HCT116 (cell line): Measurements from ENCODE around the gene RAP1A. TPM values are rescaled to one million over a fixed set of nuclear protein-coding genes. Genes with fewer than 3 reads are reported as not detected.

Experiments used
- ATAC-seq: fragments of 200-7000 bp; cut with Tn5 transposase; 2 replicates; pipeline ENCODE4 v1.9.1; 2020; ENCODE audit warnings: mild to moderate bottlenecking, moderate library complexity
- BruUV-seq: library from RNA; stranded (reverse); fragments of 400-500 nt; replicated peaks from 2 replicates; lab custom pipeline; 2021; lab: Mats Ljungman, UMichigan
- CTCF ChIA-PET: fragments of 300-600 bp; sonication (Branson Sonifier 250); formaldehyde crosslinking; loops from one replicate; lab custom pipeline; 2021; ENCODE audit warnings: antibody characterized with exemption; lab: Charles Lee
- POLR2A ChIA-PET: fragments of 300-600, 350-600 bp; sonication (Branson Sonifier 250); formaldehyde crosslinking; loops from one replicate; lab custom pipeline; 2021; ENCODE audit warnings: antibody characterized with exemption; lab: Charles Lee
- RAD21 ChIA-PET, 2 experiments: fragments of 300-600 bp; sonication (Branson Sonifier 250); formaldehyde crosslinking; loops; one replicate each; lab custom pipeline; 2023; ENCODE audit warnings: low total read pairs in 2 of 2; ENCODE audit not compliant: uncharacterized antibody in 2 of 2, unreplicated experiment in 2 of 2, low non-redundant PET in 1 of 2; lab: Charles Lee
- DNase-seq: peaks from one replicate; pipeline ENCODE4 v3.0.0-alpha.2; 2010; ENCODE audit warnings: low read depth, low spot score
- H2AFZ ChIP-seq: fragments of 200-600 bp; shearing (Covaris generic), sonication (generic); 2 replicates; pipeline ENCODE4 v1.6.1; 2017; ENCODE audit warnings: low read depth, mixed run types, mixed read lengths, antibody characterized with exemption, low read length; ENCODE audit not compliant: poor library complexity, severe bottlenecking
- H3K27ac ChIP-seq: 2 replicates; pipeline ENCODE4 v1.5.1; 2012; ENCODE audit warnings: low read depth, low read length
- H3K27me3 ChIP-seq: fragments of 200-600 bp; sonication (generic); 2 replicates; pipeline ENCODE4 v1.6.1; 2016; ENCODE audit warnings: mixed run types, low read length, mixed read lengths; ENCODE audit not compliant: insufficient read depth
- H3K36me3 ChIP-seq, 2 experiments: fragments of 200-500 bp in 1 of 2; fragments of 200-600 bp in 1 of 2; sonication (Bioruptor generic) in 1 of 2; sonication (generic) in 1 of 2; 2 replicates each; pipeline versions ENCODE4 v1.5.1 to v1.6.1; 2014 to 2016; ENCODE audit warnings: low read length in 2 of 2, inconsistent platforms in 1 of 2, mixed read lengths in 1 of 2, mixed run types in 1 of 2; ENCODE audit not compliant: insufficient read depth in 2 of 2, control insufficient read depth in 1 of 2
- H3K4me1 ChIP-seq, 2 experiments: fragments of 200-600 bp in 1 of 2; sonication (generic) in 1 of 2; 2 replicates each; pipeline versions ENCODE4 v1.5.1 to v1.6.1; 2012 to 2017; ENCODE audit warnings: low read length in 2 of 2, inconsistent platforms in 1 of 2, mild to moderate bottlenecking in 1 of 2, mixed read lengths in 1 of 2, mixed run types in 1 of 2, moderate library complexity in 1 of 2; ENCODE audit not compliant: insufficient read depth in 2 of 2, control insufficient read depth in 1 of 2
- H3K4me2 ChIP-seq: fragments of 200-600 bp; sonication (generic); 2 replicates; pipeline ENCODE4 v1.6.1; 2017; ENCODE audit warnings: mixed run types, low read length, mixed read lengths
- H3K4me3 ChIP-seq, 2 experiments: fragments of 200-600 bp in 1 of 2; sonication (generic) in 1 of 2; replicated peaks in 1 of 2; 2 replicates each; pipeline ENCODE4 v1.5.1; 2011 to 2016; ENCODE audit warnings: low read length in 2 of 2, control low read depth in 1 of 2, low read depth in 1 of 2, mild to moderate bottlenecking in 1 of 2, mixed read lengths in 1 of 2, mixed run types in 1 of 2
- H3K79me2 ChIP-seq: fragments of 200-600 bp; sonication (generic); 2 replicates; pipeline ENCODE4 v1.6.1; 2017; ENCODE audit warnings: mild to moderate bottlenecking, mixed run types, low read length, moderate library complexity, mixed read lengths; ENCODE audit not compliant: insufficient read depth
- H3K9ac ChIP-seq: fragments of 200-600 bp; sonication (generic); 2 replicates; pipeline ENCODE4 v1.6.1; 2016; ENCODE audit warnings: low read length, mixed read lengths
- H3K9me2 ChIP-seq: fragments of 200-600 bp; sonication (generic), shearing (Covaris generic); 2 replicates; pipeline ENCODE4 v1.6.1; 2017; ENCODE audit warnings: mixed run types, mild to moderate bottlenecking, moderate library complexity; ENCODE audit not compliant: insufficient read depth
- H3K9me3 ChIP-seq, 2 experiments: fragments of 200-500 bp in 1 of 2; fragments of 200-600 bp in 1 of 2; sonication (Bioruptor generic) in 1 of 2; sonication (generic) in 1 of 2; 2 replicates each; pipeline ENCODE4 v1.6.1; 2014 to 2017; ENCODE audit warnings: low read length in 2 of 2, mixed read lengths in 2 of 2, inconsistent platforms in 1 of 2, low read depth in 1 of 2, mild to moderate bottlenecking in 1 of 2, mixed run types in 1 of 2, moderate library complexity in 1 of 2; ENCODE audit not compliant: control insufficient read depth in 1 of 2, insufficient read depth in 1 of 2
- H4K20me1 ChIP-seq: fragments of 200-600 bp; sonication (generic), shearing (Covaris generic); 2 replicates; pipeline ENCODE4 v1.6.1; 2017; ENCODE audit warnings: mixed run types, mild to moderate bottlenecking, moderate library complexity; ENCODE audit not compliant: insufficient read depth
- EGR1 ChIP-seq: IDR thresholded peaks from 2 replicates; pipeline ENCODE4 v1.6.1; 2012; ENCODE audit warnings: low read depth
- FOSL1 ChIP-seq: IDR thresholded peaks from 2 replicates; pipeline ENCODE4 v1.6.1; 2012; ENCODE audit warnings: low read depth
- POLR2A ChIP-seq: IDR thresholded peaks from 2 replicates; pipeline ENCODE4 v1.7.0; 2011; ENCODE audit warnings: borderline replicate concordance; ENCODE audit not compliant: insufficient read depth, insufficient read length; ENCODE audit errors: extremely low read depth
- intact Hi-C: fragments of 100-400 bp; cut with micrococcal nuclease; formaldehyde crosslinking; loops from 2 replicates; pipeline ENCODE4 v1.10.0; 2022
- total RNA-seq: library from RNA; stranded (reverse); gene quantifications from one replicate; pipeline ENCODE4 v1.2.1, GENCODE V29; 2021; ENCODE audit not compliant: unreplicated experiment
- TF ChIP-seq, protein P1 (sequence below): IDR thresholded peaks from 2 replicates; pipeline ENCODE4 v1.6.1; 2012; ENCODE audit warnings: low read depth
- TF ChIP-seq, protein P2 (sequence below): IDR thresholded peaks from 2 replicates; pipeline ENCODE4 v1.6.1; 2012

RAP1A gene
- total RNA-seq, 1 experiment from 2014 or later, result 46.2 TPM

DNA sequence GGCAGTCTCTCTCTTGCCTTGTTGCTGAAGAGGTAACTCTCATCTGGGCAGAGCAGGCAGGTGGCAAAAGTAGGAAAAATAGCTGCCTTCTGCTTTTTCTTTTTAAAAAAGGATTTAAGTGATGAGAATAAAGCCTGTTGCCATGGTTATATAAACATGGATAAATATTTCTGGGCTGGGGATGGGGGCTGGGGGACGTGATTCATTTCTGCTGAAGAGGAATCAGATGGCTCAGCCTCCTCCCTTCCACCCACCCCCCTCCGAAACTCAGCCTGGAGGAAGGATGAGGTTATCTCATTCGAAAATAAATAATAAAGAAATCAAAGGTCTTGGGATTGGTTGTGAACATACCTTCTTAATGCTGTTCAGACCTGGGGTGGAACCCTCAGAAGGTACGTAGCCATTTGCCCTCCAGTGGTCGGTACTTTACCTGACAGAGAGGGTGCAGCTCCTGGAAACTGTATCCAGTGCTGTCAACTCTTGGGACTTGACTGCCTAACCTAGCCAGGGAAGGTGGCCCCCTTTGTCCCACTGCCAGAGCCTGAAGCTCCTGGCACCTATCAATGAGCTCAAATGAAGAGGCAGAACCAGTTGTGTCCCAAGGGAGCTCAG is 123.5 kb downstream of the RAP1A start:
- peaks cover 4% of the 10 kb centered on the region; the same call in 1 of the 2 replicates for H3K27me3 ChIP-seq
- intact Hi-C loops, result no loop called here
- H2AFZ ChIP-seq, result no peak overlapping the region
- H3K9me2 ChIP-seq, result no peaks in the 10 kb centered on the region
- no peaks in the 10 kb centered on the region for H4K20me1 ChIP-seq
- H3K9me3 ChIP-seq, result no peaks in the 10 kb centered on the region
- no peak for DNase-seq
- ChIA-PET RAD21 (no interaction called here), POLR2A (no interaction called here), CTCF (interaction anchor here (1.0 to 1.5 kb wide), 2 partner anchors 28 to 235 kb away, joined by 3 to 5 read pairs; no protein-coding TSS in a partner anchor)
- H3K4me3 ChIP-seq, result no peak overlapping the region
- no peaks in the 10 kb centered on the region for H3K36me3 ChIP-seq
- no peaks in the 10 kb centered on the region for H3K79me2 ChIP-seq
- TF ChIP-seq, protein P1, sequence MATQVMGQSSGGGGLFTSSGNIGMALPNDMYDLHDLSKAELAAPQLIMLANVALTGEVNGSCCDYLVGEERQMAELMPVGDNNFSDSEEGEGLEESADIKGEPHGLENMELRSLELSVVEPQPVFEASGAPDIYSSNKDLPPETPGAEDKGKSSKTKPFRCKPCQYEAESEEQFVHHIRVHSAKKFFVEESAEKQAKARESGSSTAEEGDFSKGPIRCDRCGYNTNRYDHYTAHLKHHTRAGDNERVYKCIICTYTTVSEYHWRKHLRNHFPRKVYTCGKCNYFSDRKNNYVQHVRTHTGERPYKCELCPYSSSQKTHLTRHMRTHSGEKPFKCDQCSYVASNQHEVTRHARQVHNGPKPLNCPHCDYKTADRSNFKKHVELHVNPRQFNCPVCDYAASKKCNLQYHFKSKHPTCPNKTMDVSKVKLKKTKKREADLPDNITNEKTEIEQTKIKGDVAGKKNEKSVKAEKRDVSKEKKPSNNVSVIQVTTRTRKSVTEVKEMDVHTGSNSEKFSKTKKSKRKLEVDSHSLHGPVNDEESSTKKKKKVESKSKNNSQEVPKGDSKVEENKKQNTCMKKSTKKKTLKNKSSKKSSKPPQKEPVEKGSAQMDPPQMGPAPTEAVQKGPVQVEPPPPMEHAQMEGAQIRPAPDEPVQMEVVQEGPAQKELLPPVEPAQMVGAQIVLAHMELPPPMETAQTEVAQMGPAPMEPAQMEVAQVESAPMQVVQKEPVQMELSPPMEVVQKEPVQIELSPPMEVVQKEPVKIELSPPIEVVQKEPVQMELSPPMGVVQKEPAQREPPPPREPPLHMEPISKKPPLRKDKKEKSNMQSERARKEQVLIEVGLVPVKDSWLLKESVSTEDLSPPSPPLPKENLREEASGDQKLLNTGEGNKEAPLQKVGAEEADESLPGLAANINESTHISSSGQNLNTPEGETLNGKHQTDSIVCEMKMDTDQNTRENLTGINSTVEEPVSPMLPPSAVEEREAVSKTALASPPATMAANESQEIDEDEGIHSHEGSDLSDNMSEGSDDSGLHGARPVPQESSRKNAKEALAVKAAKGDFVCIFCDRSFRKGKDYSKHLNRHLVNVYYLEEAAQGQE, result no peak
- TF ChIP-seq EGR1 (no peak), POLR2A (no peak), FOSL1 (no peak)
- TF ChIP-seq, protein P2, sequence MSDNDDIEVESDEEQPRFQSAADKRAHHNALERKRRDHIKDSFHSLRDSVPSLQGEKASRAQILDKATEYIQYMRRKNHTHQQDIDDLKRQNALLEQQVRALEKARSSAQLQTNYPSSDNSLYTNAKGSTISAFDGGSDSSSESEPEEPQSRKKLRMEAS, result no peak
- no peak overlapping the region for H3K27ac ChIP-seq
- H3K9ac ChIP-seq, result no peak overlapping the region
- H3K4me1 ChIP-seq, result peaks cover 7 to 29% of the 10 kb centered on the region in 2 experiments; a peak in 3 of 4 replicates
- BruUV-seq, result no TSS peak
- no peak overlapping the region for H3K4me2 ChIP-seq
- no peak for ATAC-seq
